Mammary epithelial cell (primary cell): ENCODE measurements around the gene STK11IP.

ENCODE experiments used
- CTCF ChIP-seq, 2 donors: IDR thresholded peaks in 1 of 2; conservative IDR thresholded peaks in 1 of 2; 2 replicates each; pipeline ENCODE4 v1.5.1; 2011 to 2012; ENCODE audit warnings: inconsistent platforms in 2 of 2, low read length in 2 of 2, mild to moderate bottlenecking in 2 of 2, control low read depth in 1 of 2, low read depth in 1 of 2; ENCODE audit not compliant: insufficient read depth in 1 of 2; ENCODE audit errors: extremely low read depth in 1 of 2
- EZH2 ChIP-seq: IDR thresholded peaks from 2 replicates; pipeline ENCODE4 v1.6.1; 2012; ENCODE audit warnings: low read length, inconsistent platforms, borderline replicate concordance

GRCh38 chr2:219632760-219633105 is 35.1 kb downstream of the STK11IP start:
- TF ChIP-seq CTCF (conservative IDR thresholded peaks at IDR 0.05 in 1 of 2, IDR thresholded peaks at IDR 0.05 in 1 of 2; ENCODE audit: extremely low read depth in 1 of 2, insufficient read depth in 1 of 2, low read depth in 1 of 2, low read length in 2 of 2) (no peak), EZH2 (no peak)
